IPS-18a (cell line): ENCODE results near the gene ARHGAP22.

Experiments
- H3K27ac ChIP-seq: one replicate; pipeline ENCODE4 v1.5.1; 2013; ENCODE audit warnings: low read length
- H3K27me3 ChIP-seq: one replicate; pipeline ENCODE4 v1.6.1; 2013; ENCODE audit warnings: mild to moderate bottlenecking, low read length; ENCODE audit not compliant: control insufficient read depth, insufficient read depth
- H3K36me3 ChIP-seq: one replicate; pipeline ENCODE4 v1.6.1; 2013; ENCODE audit warnings: low read depth, low read length; ENCODE audit not compliant: control insufficient read depth
- H3K4me1 ChIP-seq: one replicate; pipeline ENCODE4 v1.6.1; 2013; ENCODE audit warnings: low read depth, low read length; ENCODE audit not compliant: control insufficient read depth
- H3K4me3 ChIP-seq: one replicate; pipeline ENCODE4 v1.5.1; 2013; ENCODE audit warnings: low read length
- H3K9ac ChIP-seq: one replicate; pipeline ENCODE4 v1.6.1; 2013; ENCODE audit warnings: mild to moderate bottlenecking, low read length, moderate library complexity
- H3K9me3 ChIP-seq: one replicate; pipeline ENCODE4 v1.6.1; 2013; ENCODE audit warnings: low read depth, low read length; ENCODE audit not compliant: control insufficient read depth

ARHGAP22 gene

GRCh38 chr10:48470893-48471805 is 133.7 kb downstream of the ARHGAP22 start:
- Histone ChIP-seq H3K4me3 (no peak overlapping the region), H3K4me1 (peaks cover 8% of the 10 kb centered on the region), H3K9me3 (no peaks in the 10 kb centered on the region), H3K27me3 (peaks cover 6% of the 10 kb centered on the region), H3K36me3 (no peaks in the 10 kb centered on the region), H3K9ac (no peak overlapping the region), H3K27ac (no peak overlapping the region)

- Histone ChIP-seq H3K4me3 (no peak overlapping the region), H3K27ac (no peak overlapping the region), H3K4me1 (peaks cover 8% of the 10 kb centered on the region), H3K9ac (no peak overlapping the region), H3K9me3 (no peaks in the 10 kb centered on the region), H3K27me3 (peaks cover 6% of the 10 kb centered on the region), H3K36me3 (no peaks in the 10 kb centered on the region)
These were observed 134.6 kb downstream of the ARHGAP22 start for GRCh38 chr10:48470115-48470892.

GRCh38 chr10:48469516-48470020 is 135.3 kb downstream of the ARHGAP22 start:
- no peak overlapping the region for H3K27ac ChIP-seq
- H3K27me3 ChIP-seq, result peaks cover 6% of the 10 kb centered on the region
- H3K9me3 ChIP-seq, result no peaks in the 10 kb centered on the region
- H3K36me3 ChIP-seq, result no peaks in the 10 kb centered on the region
- peaks cover 8% of the 10 kb centered on the region for H3K4me1 ChIP-seq
- no peak overlapping the region for H3K9ac ChIP-seq
- H3K4me3 ChIP-seq, result no peak overlapping the region

GRCh38 chr10:48468866-48469511 is 135.9 kb downstream of the ARHGAP22 start:
- peaks cover 6% of the 10 kb centered on the region for H3K27me3 ChIP-seq
- no peak overlapping the region for H3K4me3 ChIP-seq
- no peak overlapping the region for H3K27ac ChIP-seq
- no peaks in the 10 kb centered on the region for H3K36me3 ChIP-seq
- no peak overlapping the region for H3K9ac ChIP-seq
- peaks cover 8% of the 10 kb centered on the region for H3K4me1 ChIP-seq
- no peaks in the 10 kb centered on the region for H3K9me3 ChIP-seq

GRCh38 chr10:48468130-48468790 is 136.6 kb downstream of the ARHGAP22 start:
- Histone ChIP-seq H3K9me3 (no peaks in the 10 kb centered on the region), H3K4me3 (no peak overlapping the region), H3K4me1 (peaks cover 8% of the 10 kb centered on the region), H3K27ac (no peak overlapping the region), H3K9ac (no peak overlapping the region), H3K36me3 (no peaks in the 10 kb centered on the region), H3K27me3 (peaks cover 6% of the 10 kb centered on the region)

GRCh38 chr10:48467669-48468068 is 137.2 kb downstream of the ARHGAP22 start:
- H3K4me1 ChIP-seq, result peaks cover 8% of the 10 kb centered on the region
- no peak overlapping the region for H3K9ac ChIP-seq
- H3K27me3 ChIP-seq, result peaks cover 6% of the 10 kb centered on the region
- H3K36me3 ChIP-seq, result no peaks in the 10 kb centered on the region
- H3K27ac ChIP-seq, result no peak overlapping the region
- H3K4me3 ChIP-seq, result no peak overlapping the region
- no peaks in the 10 kb centered on the region for H3K9me3 ChIP-seq

GRCh38 chr10:48466611-48467240 is 138.1 kb downstream of the ARHGAP22 start:
- Histone ChIP-seq H3K36me3 (no peaks in the 10 kb centered on the region), H3K9me3 (no peaks in the 10 kb centered on the region), H3K4me3 (no peak overlapping the region), H3K27me3 (peaks cover 6% of the 10 kb centered on the region), H3K27ac (no peak overlapping the region), H3K4me1 (peaks cover 8% of the 10 kb centered on the region), H3K9ac (no peak overlapping the region)

- H3K9ac ChIP-seq, result no peak overlapping the region
- no peaks in the 10 kb centered on the region for H3K9me3 ChIP-seq
- H3K27ac ChIP-seq, result no peak overlapping the region
- H3K4me1 ChIP-seq, result peaks cover 8% of the 10 kb centered on the region
- H3K4me3 ChIP-seq, result no peak overlapping the region
- H3K27me3 ChIP-seq, result peaks cover 6% of the 10 kb centered on the region
- no peaks in the 10 kb centered on the region for H3K36me3 ChIP-seq
These were observed 138.9 kb downstream of the ARHGAP22 start for GRCh38 chr10:48465860-48466521.

GRCh38 chr10:48464871-48465736 is 139.8 kb downstream of the ARHGAP22 start:
- no peak overlapping the region for H3K4me3 ChIP-seq
- no peak overlapping the region for H3K27ac ChIP-seq
- H3K27me3 ChIP-seq, result peaks cover 6% of the 10 kb centered on the region
- H3K36me3 ChIP-seq, result no peaks in the 10 kb centered on the region
- H3K9me3 ChIP-seq, result no peaks in the 10 kb centered on the region
- H3K9ac ChIP-seq, result no peak overlapping the region
- peaks cover 3% of the 10 kb centered on the region for H3K4me1 ChIP-seq
